B cell (primary cell): ENCODE data around the gene KIAA0825. TPM values are rescaled to one million over a fixed set of nuclear protein-coding genes. Genes with fewer than 3 reads are reported as not detected.

Experiments
- ATAC-seq: fragments of 200-7000 bp; cut with Tn5 transposase; one replicate; pipeline ENCODE4 v1.10.0; 2021; ENCODE audit warnings: low read depth, mild to moderate bottlenecking, moderate number of reproducible peaks, moderate library complexity
- CTCF ChIA-PET: fragments of 350-600 bp; sonication (Branson Sonifier 250); formaldehyde crosslinking; loops from one replicate; lab custom pipeline; 2021; ENCODE audit warnings: antibody characterized with exemption, inconsistent platforms; lab: Charles Lee
- POLR2A ChIA-PET: fragments of 350-600 bp; sonication (Branson Sonifier 250); formaldehyde crosslinking; loops from one replicate; lab custom pipeline; 2021; ENCODE audit warnings: antibody characterized with exemption; lab: Charles Lee
- DNase-seq: peaks from one replicate; pipeline ENCODE4 v3.0.0; 2013
- H2AFZ ChIP-seq: 2 replicates; pipeline ENCODE4 v1.6.1; 2012; ENCODE audit warnings: mild to moderate bottlenecking, low read depth, low read length; ENCODE audit not compliant: insufficient read depth, poor library complexity, severe bottlenecking
- H3K27ac ChIP-seq, 2 donors: 1 replicate in 1 of 2; 2 replicates in 1 of 2; pipeline ENCODE4 v1.5.1; 2012 to 2013; ENCODE audit warnings: low read length in 2 of 2, mild to moderate bottlenecking in 2 of 2, moderate library complexity in 1 of 2
- H3K27me3 ChIP-seq, 4 experiments: fragments of 200-600 bp in 1 of 4; sonication (generic) in 1 of 4; replicated peaks in 1 of 4; 1 replicate in 2 of 4; 2 replicates in 2 of 4; pipeline versions ENCODE4 v1.6.1 to v1.7.0; 2013 to 2016; ENCODE audit warnings: low read length in 3 of 4, mild to moderate bottlenecking in 2 of 4, mixed read lengths in 1 of 4, moderate library complexity in 1 of 4; ENCODE audit not compliant: insufficient read depth in 4 of 4, control insufficient read depth in 3 of 4; ENCODE audit errors: control extremely low read depth in 1 of 4
- H3K36me3 ChIP-seq, 2 experiments: replicated peaks in 1 of 2; 1 replicate in 1 of 2; 2 replicates in 1 of 2; pipeline versions ENCODE4 v1.6.1 to v1.7.1; 2013; ENCODE audit warnings: low read length in 1 of 2; ENCODE audit not compliant: insufficient read depth in 2 of 2, control insufficient read depth in 1 of 2; ENCODE audit errors: control extremely low read depth in 1 of 2, extremely low read depth in 1 of 2
- H3K4me1 ChIP-seq, 2 donors: fragments of 200-600 bp in 1 of 2; sonication (generic) in 1 of 2; 1 replicate in 1 of 2; 2 replicates in 1 of 2; pipeline versions ENCODE4 v1.5.1 to v1.6.1; 2013 to 2017; ENCODE audit warnings: low read length in 2 of 2; ENCODE audit not compliant: control insufficient read depth in 2 of 2, insufficient read depth in 2 of 2
- H3K4me2 ChIP-seq: replicated peaks from 2 replicates; pipeline ENCODE3; 2012; ENCODE audit warnings: mild to moderate bottlenecking, low read depth, low read length; ENCODE audit not compliant: poor library complexity, severe bottlenecking
- H3K4me3 ChIP-seq, 5 experiments: fragments of 200-600 bp in 1 of 5; sonication (generic) in 1 of 5; 1 replicate in 3 of 5; 2 replicates in 2 of 5; pipeline versions ENCODE4 v1.5.1 to v1.7.0; 2011 to 2016; ENCODE audit warnings: low read length in 4 of 5, mild to moderate bottlenecking in 4 of 5, low read depth in 2 of 5, control low read depth in 1 of 5, moderate library complexity in 1 of 5; ENCODE audit not compliant: insufficient read depth in 1 of 5; ENCODE audit errors: control extremely low read depth in 1 of 5, extremely low read depth in 1 of 5
- H3K79me2 ChIP-seq: fragments of 200-600 bp; sonication (generic); one replicate; pipeline ENCODE4 v1.6.0; 2016; ENCODE audit warnings: low read length; ENCODE audit not compliant: control insufficient read depth, insufficient read depth
- H3K9ac ChIP-seq: fragments of 200-600 bp; sonication (generic); 2 replicates; pipeline ENCODE4 v1.6.1; 2017; ENCODE audit warnings: mild to moderate bottlenecking, low read length, moderate library complexity
- H3K9me3 ChIP-seq, 3 donors: one replicate each; pipeline versions ENCODE4 v1.6.1 to v1.7.1; 2013; ENCODE audit warnings: low read length in 2 of 3; ENCODE audit not compliant: control insufficient read depth in 2 of 3, insufficient read depth in 1 of 3; ENCODE audit errors: control extremely low read depth in 1 of 3
- H4K20me1 ChIP-seq: 2 replicates; pipeline ENCODE4 v1.6.0; 2012; ENCODE audit warnings: mild to moderate bottlenecking, low read length; ENCODE audit not compliant: insufficient read depth, control insufficient read depth, poor library complexity, severe bottlenecking
- H3K27ac Mint-ChIP-seq: one replicate; pipeline ENCODE4 v1.8.0; 2021; ENCODE audit warnings: mixed read lengths
- H3K27me3 Mint-ChIP-seq: one replicate; pipeline ENCODE4 v1.8.0; 2021; ENCODE audit warnings: mixed read lengths
- H3K4me1 Mint-ChIP-seq: one replicate; pipeline ENCODE4 v1.8.0; 2021; ENCODE audit warnings: mixed read lengths
- H3K4me3 Mint-ChIP-seq: one replicate; pipeline ENCODE4 v1.8.0; 2021; ENCODE audit warnings: mixed read lengths
- H3K9me3 Mint-ChIP-seq: one replicate; pipeline ENCODE4 v1.8.0; 2022; ENCODE audit warnings: mixed read lengths; ENCODE audit not compliant: insufficient read depth
- EZH2 ChIP-seq: IDR thresholded peaks from 2 replicates; pipeline ENCODE4 v1.6.1; 2012; ENCODE audit warnings: borderline replicate concordance, low read depth, mild to moderate bottlenecking, moderate library complexity, low read length; ENCODE audit not compliant: insufficient read depth, poor library complexity, severe bottlenecking
- WGBS: methylation state at CpG from one replicate; pipeline ENCODE4 v1.1.5; 2013; ENCODE audit warnings: missing lambda C conversion rate; ENCODE audit not compliant: insufficient coverage; 5-methylcytosine and 5-hydroxymethylcytosine counted together
- intact Hi-C: fragments of 100-400 bp; cut with micrococcal nuclease; formaldehyde crosslinking; loops from one replicate; pipeline ENCODE4 v1.10.0; 2022
- polyA plus RNA-seq: library from polyadenylated mRNA; depleted of rRNA; stranded (reverse); fragments of >200 nt; gene quantifications from 2 replicates; pipeline ENCODE4 v1.2.3, GENCODE V29; 2012
- total RNA-seq, 2 donors: library from RNA; stranded (reverse); fragments of 120-200 nt in 1 of 2; gene quantifications; 1 replicate in 1 of 2; 2 replicates in 1 of 2; pipeline versions ENCODE4 v1.2.3 to v1.2.4, GENCODE V29; 2013 to 2022
- TF ChIP-seq, protein P1 (sequence below): fragments of 200-600 bp; IDR thresholded peaks from one replicate; pipeline ENCODE4 v1.8.0; 2022; ENCODE audit warnings: antibody characterized with exemption, mild to moderate bottlenecking

The KIAA0825 gene
- total and polyA plus RNA-seq, 2 donors (not counting 1 experiment from before 2014, with no cell fraction given) = 0.43 to 2.7 TPM

DNA sequence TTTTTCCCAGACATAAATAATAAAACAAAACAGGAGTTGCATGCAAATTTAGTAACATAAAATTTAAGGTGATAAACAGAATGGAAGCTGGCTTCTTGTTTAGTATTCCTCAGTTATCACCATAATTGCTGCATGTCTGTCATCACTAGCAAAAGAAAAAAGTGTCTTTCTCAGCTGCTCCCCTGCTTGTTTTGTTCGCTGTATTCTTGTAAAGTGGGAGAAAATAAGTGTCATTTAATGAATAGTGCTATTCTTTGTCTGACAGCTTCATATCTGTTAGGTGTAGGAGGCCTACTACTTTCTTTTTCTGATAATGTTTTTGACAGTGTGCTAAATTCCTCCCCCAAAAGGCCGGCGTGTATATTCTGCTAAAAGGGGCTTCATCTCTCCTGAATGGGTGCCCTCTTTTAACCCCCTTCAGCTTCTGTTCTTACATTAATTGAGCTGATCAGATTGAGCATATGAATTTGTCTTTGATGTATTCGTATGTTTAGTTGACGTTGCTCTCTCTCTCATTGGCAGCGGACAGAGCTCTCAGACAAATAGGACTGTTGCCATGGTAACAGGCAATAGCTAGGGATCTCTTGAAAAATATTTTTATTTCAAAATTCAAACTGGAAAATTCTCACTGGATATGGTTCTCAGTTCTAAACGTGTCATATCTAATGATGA, 303.8 kb downstream of the KIAA0825 start:
- Histone ChIP-seq H3K79me2 (no peaks in the 10 kb centered on the region), H3K9ac (no peak overlapping the region), H4K20me1 (no peaks in the 10 kb centered on the region), H3K36me3 (no peaks in the 10 kb centered on the region), H2AFZ (no peak overlapping the region), H3K27me3 (no peaks in the 10 kb centered on the region), H3K4me2 (no peak overlapping the region), H3K4me3 (no peak overlapping the region), H3K27ac (no peak overlapping the region), H3K4me1 (no peaks in the 10 kb centered on the region), H3K9me3 (no peaks in the 10 kb centered on the region)
- TF ChIP-seq EZH2 = no peak
- TF ChIP-seq, protein P1, sequence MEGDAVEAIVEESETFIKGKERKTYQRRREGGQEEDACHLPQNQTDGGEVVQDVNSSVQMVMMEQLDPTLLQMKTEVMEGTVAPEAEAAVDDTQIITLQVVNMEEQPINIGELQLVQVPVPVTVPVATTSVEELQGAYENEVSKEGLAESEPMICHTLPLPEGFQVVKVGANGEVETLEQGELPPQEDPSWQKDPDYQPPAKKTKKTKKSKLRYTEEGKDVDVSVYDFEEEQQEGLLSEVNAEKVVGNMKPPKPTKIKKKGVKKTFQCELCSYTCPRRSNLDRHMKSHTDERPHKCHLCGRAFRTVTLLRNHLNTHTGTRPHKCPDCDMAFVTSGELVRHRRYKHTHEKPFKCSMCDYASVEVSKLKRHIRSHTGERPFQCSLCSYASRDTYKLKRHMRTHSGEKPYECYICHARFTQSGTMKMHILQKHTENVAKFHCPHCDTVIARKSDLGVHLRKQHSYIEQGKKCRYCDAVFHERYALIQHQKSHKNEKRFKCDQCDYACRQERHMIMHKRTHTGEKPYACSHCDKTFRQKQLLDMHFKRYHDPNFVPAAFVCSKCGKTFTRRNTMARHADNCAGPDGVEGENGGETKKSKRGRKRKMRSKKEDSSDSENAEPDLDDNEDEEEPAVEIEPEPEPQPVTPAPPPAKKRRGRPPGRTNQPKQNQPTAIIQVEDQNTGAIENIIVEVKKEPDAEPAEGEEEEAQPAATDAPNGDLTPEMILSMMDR = no peak
- WGBS = 94% methylated on average over 3 of the region's 7 CpGs
- H3K4me1 Mint-ChIP-seq = no peaks in the 10 kb centered on the region
- no peaks in the 10 kb centered on the region for H3K9me3 Mint-ChIP-seq
- POLR2A ChIA-PET = no interaction called here
- no peak for DNase-seq
- no peak overlapping the region for H3K4me3 Mint-ChIP-seq
- no peak for ATAC-seq
- no peak overlapping the region for H3K27ac Mint-ChIP-seq
- CTCF ChIA-PET = no interaction called here
- intact Hi-C loops = no loop called here
- no peaks in the 10 kb centered on the region for H3K27me3 Mint-ChIP-seq

DNA sequence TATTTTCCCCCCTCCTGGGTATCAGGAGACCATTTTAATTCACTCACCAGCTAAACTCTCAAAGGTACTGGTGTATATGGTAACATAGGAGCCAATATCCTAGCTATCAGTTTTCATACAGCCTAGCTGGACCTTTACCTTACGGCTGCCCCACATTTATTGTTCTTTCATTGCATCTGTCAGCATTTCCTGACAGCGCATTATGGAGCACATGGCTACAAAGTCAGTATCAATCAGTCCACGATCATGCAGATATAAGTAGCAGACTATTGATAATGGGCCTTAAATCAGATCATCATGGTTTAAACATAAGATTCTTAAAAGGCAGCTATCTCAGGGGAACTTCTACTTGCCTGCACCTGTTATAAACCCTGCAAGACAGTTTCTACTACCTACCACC, 304.7 kb downstream of the KIAA0825 start:
- H3K27ac Mint-ChIP-seq = no peak overlapping the region
- intact Hi-C loops = no loop called here

More for the DNA sequence above, 304.7 kb downstream of the KIAA0825 start:
- H3K4me3 Mint-ChIP-seq = no peak overlapping the region
- H3K79me2 ChIP-seq = no peaks in the 10 kb centered on the region
- no peaks in the 10 kb centered on the region for H3K27me3 ChIP-seq
- H3K9me3 ChIP-seq = no peaks in the 10 kb centered on the region
- no peaks in the 10 kb centered on the region for H3K27me3 Mint-ChIP-seq
- no peak overlapping the region for H3K4me3 ChIP-seq
- no peaks in the 10 kb centered on the region for H3K9me3 Mint-ChIP-seq
- WGBS = 88% methylated on average over 2 of the region's 3 CpGs
- H3K27ac ChIP-seq = no peak overlapping the region
- H2AFZ ChIP-seq = no peak overlapping the region
- no peak overlapping the region for H3K9ac ChIP-seq
- POLR2A ChIA-PET = no interaction called here
- TF ChIP-seq EZH2 = no peak
- TF ChIP-seq, protein P1 = no peak
- no peaks in the 10 kb centered on the region for H3K36me3 ChIP-seq
- no peaks in the 10 kb centered on the region for H3K4me1 Mint-ChIP-seq
- H3K4me2 ChIP-seq = no peak overlapping the region
- CTCF ChIA-PET = no interaction called here
- no peak for DNase-seq
- H4K20me1 ChIP-seq = no peaks in the 10 kb centered on the region
- ATAC-seq = no peak
- H3K4me1 ChIP-seq = no peaks in the 10 kb centered on the region
